HUDEP-2 (cell line): ENCODE data around the gene ERMP1.
"Not testable (repeated sequence)": the region's sequence is repeated elsewhere in the genome, so short reads cannot be mapped to it uniquely, and the experiment has no call there.

Source experiments
- DNase-seq, 76 experiments: peaks; one replicate each; lab custom pipeline; 2025; ENCODE audit not compliant: unreplicated experiment in 76 of 76; lab: John Stamatoyannopoulos, UW

The ERMP1 gene, protein sequence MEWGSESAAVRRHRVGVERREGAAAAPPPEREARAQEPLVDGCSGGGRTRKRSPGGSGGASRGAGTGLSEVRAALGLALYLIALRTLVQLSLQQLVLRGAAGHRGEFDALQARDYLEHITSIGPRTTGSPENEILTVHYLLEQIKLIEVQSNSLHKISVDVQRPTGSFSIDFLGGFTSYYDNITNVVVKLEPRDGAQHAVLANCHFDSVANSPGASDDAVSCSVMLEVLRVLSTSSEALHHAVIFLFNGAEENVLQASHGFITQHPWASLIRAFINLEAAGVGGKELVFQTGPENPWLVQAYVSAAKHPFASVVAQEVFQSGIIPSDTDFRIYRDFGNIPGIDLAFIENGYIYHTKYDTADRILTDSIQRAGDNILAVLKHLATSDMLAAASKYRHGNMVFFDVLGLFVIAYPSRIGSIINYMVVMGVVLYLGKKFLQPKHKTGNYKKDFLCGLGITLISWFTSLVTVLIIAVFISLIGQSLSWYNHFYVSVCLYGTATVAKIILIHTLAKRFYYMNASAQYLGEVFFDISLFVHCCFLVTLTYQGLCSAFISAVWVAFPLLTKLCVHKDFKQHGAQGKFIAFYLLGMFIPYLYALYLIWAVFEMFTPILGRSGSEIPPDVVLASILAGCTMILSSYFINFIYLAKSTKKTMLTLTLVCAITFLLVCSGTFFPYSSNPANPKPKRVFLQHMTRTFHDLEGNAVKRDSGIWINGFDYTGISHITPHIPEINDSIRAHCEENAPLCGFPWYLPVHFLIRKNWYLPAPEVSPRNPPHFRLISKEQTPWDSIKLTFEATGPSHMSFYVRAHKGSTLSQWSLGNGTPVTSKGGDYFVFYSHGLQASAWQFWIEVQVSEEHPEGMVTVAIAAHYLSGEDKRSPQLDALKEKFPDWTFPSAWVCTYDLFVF

DNA sequence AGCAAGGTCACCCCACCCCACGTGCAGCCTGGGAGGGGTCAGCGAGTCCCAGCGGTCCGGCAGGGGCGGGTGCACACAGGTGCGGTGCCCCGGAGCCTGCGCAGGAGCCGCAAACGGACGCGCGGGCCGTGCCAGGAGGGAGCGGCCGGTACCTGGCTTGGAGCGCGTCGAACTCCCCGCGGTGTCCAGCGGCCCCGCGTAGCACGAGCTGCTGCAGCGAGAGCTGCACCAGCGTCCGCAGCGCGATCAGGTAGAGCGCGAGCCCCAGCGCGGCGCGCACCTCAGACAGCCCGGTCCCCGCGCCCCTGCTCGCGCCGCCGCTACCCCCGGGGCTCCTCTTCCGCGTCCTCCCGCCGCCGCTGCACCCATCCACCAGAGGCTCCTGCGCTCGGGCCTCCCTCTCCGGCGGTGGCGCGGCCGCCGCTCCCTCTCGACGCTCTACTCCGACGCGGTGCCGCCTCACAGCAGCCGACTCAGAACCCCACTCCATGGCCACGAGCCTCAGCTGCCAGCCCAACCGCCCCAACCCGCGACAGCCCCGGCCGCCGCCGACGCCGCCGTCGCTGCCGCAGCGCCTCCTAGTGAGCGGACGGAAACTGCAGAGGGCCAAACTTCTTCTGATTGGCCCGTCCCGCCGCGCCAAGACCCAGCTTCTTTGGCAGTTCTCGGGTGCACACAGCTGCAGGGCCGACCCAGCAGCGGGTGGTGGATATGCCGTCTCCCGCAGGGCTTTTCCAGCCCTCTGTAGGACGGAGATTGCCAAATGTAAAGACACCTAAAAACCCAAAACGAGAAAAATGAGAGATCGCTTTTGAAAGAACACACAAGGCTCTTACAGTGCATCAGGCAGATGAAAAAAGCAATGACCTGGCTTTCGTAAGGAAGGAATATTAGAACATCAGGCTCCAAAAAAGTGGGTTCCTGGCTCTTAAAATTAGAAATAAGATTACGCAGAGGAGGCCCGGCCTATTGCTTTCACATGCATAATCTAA lies at the start of gene ERMP1:
Gene ERMP1, minus strand, starts transcription at position 580 of the 992 bp plus-strand sequence. Its CDS starts 90 bp downstream, at position 490.
- DNase-seq: peak in 73 of 76 experiments; percentile 18 to 85 (median 70)

DNA sequence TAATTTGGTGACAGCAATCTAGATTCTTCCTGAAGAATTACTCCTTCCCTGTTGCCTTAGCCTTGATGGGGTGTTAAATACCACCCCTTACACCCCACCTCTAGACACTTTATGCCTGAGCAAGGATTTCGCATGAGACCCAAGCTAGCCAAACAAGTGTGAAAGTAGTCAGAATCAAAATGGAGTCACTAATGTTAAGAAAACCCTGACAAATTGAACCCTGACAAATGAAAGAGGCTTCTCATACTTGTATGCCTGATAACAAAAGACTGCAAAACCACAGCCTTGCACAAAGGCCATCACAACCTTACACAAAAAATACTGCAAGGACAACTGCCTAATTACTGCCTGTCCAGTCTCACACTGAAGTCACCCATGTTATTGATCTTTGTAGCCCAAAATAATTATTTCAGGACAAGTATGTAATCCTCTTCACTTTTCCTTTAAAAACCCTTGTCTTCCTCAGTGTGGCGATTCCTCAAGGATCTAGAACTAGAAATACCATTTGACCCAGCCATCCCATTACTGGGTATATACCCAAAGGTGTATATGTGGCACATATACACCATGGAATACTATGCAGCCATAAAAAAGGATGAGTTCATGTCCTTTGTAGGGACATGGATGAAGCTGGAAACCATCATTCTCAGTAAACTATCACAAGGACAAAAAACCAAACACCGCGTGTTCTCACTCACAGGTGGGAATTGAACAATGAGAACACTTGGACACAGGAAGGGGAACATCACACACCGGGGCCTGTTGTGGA lies 49.5 kb upstream of the ERMP1 start:
- not testable (repeated sequence) for DNase-seq

DNA sequence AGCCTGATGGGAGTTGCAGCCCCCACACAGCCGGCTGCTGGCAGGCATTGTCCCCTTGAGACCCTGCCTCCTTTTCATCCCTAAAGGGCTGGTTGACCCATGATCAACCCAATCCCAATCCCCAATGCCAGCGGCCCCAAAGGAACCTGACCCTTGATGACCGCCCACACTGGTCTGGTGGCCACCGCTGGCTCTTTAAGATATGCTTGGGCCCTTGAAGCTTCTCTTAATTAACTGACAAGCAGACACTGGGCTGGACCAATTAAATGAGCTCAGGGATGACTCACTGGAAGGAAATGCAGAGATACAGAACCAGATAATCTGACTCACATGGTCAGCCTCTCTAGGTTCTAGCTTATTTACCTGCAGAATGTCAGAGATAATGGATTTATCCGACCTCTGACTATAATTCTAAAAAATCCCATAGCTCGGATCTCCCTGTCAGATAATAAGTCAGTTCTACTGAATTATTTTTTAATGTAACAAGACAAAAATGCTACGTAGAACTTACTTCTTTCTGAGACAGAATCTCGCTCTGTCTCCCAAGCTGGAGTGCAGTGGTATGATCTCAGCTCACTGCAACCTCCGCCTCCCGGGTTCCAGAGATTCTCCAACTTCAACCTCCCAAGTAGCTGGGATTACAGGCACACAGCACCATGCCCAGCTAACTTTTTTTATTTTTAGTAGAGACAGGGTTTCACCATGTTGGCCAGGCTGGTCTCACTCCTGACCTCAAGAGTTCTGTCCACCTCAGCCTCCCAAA lies 46.7 kb upstream of the ERMP1 start:
- peak in 39 of 76 experiments; percentile 4 to 79 (median 27) for DNase-seq

DNA sequence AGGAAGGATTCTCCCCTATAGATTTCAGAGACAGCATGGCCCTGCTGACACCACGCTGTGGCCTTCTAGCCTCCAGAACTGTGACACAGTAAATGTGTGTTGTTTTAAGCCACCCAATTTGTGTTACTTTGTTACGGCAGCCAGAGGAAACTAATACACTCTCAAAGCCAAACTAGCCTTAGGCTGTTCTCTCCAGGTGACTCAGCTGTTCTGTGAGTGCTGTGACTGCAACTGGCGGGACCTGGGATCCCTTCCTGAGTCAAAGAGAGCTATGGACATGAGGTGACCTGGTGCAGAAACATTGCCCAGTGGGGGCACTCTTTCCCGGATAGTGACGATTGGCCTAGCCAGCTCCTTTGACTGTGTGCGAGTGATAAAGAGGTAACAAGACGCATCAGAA lies 43.8 kb upstream of the ERMP1 start:
- DNase-seq: no peak

DNA sequence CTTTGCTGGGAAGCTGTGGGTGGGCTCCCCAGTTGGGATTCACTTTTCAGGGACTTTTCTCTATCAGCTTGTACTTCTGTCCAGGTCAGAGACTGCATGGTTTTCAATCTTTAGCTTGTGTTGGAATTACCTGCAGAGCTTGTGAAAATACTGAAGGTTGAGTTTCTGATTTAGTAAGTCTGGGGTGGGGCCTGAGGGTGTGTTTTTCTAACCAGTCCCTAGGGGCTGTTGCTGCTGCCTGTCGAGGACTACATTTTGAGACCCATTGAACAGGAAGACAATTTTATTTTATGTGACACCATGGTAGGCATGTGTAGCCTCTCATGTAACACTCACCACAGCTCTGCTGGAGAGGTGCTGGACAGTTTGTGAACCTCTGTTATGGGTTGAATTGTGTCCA lies 43.1 kb upstream of the ERMP1 start:
- no peak for DNase-seq

DNA sequence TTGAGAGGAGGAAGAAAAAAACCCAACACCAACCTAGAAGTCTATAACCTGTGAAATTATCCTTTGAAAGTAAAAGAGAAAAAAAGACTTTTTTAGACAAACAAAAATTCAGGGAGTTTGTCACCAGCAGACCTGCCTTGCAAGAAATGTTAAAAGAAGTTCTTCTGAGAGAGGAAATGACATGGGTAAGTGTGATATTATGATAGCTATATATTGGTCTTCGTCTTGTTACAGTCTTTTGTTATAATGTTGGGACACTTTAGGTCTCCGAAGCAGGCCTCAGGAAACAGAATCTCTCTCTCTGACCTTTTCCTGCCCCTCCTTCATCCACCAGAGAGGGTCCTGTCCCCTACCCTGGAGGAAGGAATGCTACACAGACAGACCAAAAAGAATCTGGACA lies 41.1 kb upstream of the ERMP1 start:
- no peak for DNase-seq

DNA sequence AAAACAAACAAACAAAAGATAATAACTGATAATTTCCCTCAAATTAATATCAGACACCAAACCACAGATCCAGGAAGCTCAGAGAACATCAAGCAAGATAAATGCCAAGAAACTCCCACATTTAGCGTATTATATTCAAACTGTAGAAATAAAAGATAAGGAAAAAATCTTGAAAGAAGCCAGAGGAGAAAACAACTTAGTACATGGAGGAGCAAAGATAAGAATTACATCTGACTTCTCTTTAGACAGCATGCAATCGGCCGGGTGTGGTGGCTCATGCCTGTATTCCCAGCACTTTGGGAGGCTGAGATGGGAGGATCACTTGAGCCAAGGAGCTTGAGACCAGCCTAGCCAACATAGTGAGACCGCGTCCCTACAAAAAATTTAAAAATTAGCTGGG lies 40.5 kb upstream of the ERMP1 start:
- DNase-seq: peak in 1 of 76 experiments; percentile 6

DNA sequence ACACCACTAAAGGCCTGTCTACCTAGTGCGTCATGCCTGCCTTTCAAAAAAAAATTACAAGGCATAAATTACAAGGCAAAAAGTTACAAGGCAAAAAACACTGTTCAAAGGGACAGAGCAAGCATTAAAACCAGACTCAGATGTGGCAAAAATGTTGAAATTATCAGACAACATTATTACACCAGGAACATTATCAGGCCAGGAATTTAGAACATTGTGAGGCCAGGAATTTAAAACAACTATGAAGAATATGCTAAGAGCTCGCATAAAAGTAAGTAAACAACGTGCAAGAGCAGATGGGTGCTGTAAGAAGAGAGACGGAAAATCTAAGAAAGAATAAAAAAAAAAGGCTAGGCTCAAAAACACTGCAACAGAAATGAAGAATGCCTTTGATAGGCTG lies 39.6 kb upstream of the ERMP1 start:
- DNase-seq: no peak

DNA sequence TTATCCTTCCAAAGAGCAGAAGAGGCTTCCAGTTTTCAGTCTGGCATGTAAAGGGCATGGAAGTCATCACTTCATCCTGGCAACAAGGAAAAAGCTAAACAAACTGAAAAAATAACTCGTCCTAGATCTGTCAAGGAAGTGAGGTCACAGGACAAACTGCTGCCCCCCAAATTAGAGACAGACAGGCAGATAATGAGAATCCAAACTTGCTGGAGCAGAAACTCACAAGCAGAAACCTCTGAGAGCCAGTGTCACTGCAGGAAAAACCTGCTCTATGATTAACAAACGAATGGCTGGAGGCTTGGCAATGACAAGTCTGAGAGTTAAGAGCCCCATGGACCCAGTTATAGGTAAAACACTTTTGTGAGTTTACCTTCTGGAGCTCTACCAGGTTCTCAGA lies 38.9 kb upstream of the ERMP1 start:
- no peak for DNase-seq

DNA sequence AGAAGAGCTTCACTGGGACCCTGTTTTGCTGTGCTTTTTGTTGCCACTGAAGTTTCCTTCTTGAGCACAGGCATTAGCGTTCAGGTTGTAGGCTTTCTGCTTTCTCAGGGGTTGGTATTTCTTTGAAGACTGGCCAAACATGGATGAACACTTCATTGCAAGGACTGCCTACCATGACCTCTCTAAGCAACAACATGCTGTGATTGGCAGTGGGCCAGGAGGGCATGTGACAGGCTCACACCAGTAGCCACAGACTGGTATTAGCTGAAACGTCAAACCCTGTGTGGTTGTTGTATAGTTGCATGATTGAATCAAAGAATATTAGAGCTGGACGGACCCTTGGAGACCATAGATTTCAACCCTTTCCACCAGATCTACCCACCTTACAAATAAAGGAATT lies 37.8 kb upstream of the ERMP1 start:
- peak in 57 of 76 experiments; percentile 2 to 69 (median 30) for DNase-seq

DNA sequence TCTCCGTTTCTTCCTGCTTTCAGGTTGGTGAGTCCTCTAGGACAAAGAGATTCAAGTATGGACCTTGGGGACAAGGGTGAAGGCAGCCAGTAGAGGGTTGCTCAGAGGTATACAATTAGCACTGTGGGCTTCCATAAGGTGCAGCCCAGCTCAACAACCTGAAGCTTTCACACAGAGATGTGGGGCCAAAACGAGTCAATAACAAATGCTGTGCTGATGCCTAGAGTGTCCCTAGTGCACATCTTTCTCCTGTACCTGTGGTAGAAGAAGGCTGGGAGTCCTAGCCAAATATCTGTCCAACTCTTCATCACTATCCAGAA lies 37.1 kb upstream of the ERMP1 start:
- DNase-seq: no peak

DNA sequence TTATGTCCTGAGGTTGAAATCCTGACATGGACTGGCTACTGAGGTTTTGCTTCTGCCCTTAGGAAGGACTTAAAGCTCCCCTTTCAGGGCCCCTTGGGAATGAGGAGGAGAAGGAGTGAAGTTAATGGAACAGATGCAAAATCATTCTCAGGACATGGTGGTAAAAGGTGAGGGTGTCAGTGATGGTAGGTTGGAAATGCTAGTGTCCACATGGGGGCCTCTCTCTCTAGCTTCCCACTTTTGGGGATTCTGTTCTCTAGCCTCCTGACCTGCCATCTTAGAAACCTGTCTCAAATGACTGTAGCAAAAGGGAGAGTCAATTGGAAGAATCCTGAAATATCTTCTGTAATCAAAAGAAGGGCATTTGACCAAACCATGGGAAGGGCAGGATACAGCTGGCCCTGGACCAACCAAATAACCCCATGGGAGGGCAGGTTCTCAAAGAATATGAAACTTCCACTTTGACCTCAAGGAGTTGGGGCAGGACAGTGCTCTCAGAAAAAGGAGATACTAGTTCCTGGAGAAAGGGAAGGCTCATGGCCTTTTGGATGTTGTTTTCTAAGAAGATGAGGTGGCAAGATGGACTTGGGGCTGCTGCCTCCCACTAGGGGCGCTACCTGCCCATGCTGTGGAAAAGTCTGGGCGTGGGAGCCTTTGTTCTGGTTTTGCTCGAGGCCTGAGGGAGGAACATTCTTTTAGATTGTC lies 36.5 kb upstream of the ERMP1 start:
- DNase-seq: peak in 54 of 76 experiments; percentile 3 to 68 (median 30)

DNA sequence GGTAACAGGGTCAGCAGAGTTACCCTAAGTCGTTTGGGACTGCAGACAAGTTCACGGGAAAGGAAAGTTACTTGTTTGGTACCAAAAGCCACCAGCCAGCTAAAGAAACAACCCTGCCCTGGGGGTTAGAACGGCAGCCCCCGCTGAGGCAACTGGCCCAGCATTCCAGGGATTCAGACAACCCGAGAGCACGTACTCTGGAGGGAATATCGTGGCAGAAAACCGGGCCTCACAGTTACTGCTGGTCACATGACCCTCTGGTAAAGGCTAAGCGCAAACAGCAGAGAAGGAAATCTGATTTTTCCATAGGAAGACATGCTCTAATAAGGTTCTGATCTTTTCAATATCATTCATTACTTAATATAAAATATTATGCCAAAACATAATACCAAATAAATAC lies 35.3 kb upstream of the ERMP1 start:
- DNase-seq: no peak

DNA sequence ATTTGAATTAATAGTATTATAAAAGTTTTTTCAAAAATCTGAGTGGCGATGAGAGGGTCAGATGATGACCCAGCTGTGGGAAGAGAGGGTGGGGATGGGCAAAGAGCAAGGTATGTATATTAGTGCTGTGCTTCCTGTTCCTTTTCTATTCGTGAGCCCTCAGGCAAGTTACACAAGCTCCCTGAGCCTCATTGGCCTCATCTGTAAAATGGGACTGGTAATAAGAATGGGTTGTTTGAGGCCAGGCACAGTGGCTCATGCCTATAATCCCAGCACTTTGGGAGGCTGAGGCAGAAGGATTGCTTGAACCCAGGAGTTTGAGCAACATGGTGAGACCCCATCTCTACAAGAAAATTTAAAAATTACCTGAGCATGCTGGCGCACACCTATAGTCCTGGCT lies 33.8 kb upstream of the ERMP1 start:
- no peak for DNase-seq

DNA sequence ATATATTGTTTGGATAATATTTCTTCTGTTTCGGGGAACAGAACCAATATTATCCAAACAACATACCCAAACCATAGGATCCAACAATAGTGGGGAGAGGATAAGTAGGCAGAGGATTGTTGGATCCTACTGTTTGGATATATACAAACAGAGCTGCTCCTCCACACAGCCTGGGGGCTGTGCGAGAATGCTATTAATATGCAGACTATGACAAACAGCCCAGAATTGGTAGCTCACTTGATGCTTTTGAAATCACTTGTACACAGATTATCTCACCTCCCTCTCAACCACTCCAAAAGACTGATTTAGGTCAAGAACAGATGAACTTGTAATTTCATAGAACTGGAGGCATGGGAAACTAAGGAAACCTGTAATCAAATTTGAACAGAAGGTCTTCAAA lies 33.4 kb upstream of the ERMP1 start:
- DNase-seq: no peak

DNA sequence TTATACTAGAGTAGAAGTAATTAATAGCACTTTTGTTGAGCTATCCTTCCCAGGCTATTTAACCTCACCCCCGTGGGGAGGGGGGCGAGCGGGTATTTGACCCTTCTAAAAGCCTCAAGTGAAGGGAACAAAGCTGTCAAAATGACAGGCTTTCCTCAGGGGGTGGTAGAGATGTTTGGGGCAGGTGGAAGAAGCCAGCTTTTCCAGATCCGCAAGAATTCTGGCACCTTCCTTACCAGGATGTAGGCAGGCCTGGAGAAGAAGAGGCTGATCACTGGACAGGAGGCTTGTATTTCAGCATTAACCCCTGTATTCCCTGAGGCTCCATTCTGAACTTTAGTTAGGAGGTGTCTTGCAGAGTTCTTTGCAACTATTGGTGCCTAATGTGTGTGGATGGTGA lies 31.5 kb upstream of the ERMP1 start:
- no peak for DNase-seq

DNA sequence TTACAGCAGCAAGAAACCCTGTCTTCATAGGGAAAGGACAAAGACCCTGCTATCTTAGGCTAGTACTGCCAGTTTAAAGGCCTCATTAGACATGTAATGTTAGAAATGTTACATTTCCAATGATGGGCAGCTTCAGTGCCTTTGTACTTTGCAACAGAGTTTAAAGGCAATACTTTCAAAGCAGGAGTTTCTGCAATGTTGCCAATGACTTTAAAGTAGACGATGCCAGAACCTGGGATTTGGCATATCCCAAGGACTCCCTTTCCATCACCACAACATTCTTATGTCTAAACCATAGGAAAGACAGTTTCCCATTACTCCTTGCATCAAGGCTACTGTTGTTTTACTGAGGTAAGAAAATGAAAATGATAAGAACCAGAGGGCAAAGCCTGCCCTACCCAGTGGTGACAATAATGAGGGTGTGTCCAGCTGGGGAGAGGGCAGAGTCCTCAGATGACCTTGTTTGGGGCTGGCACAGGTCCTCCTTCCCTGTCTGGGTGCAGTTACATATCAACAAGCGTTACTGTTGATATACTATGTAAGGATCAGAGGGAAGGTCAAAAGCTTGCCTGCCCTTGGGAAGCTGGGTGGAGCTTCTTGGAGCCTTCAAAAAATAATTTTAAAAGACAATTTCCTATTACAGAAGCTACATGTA lies 30.3 kb upstream of the ERMP1 start:
- DNase-seq: peak in 60 of 76 experiments; percentile 9 to 71 (median 36)

DNA sequence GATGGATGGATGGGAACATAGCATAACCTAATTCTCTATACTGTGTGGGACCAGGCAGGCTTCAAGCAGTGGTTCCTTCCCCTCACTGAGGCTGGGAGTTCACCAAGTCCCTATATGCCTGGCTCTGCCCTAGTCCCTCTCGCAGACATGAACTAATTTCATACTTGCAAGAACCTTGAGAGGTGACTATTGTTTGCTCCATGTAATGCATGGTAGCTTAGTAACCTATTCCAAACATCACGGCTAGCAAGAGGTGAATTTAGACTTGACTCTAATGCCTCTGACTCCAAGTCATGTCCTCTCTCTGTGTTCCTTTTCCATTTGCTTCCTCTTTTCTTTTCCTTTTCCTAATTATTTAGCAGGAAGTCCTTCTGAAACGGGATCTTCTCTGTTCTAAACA lies 25.9 kb upstream of the ERMP1 start:
- DNase-seq: no peak
